Gastrocnemius medialis (tissue), 4 donors: ENCODE measurements around the gene BHLHA15. TPM values are rescaled to one million over a fixed set of nuclear protein-coding genes. Genes with fewer than 3 reads are reported as not detected.
A peak's percentile ranks its signal among the peaks of the same experiment; 100 is the strongest.

ENCODE experiments used
- ATAC-seq, 2 donors: fragments of 150-250 bp; one replicate each; pipeline ENCODE4 v1.9.1; 2016
- DNase-seq, 2 donors: peaks; one replicate each; pipeline ENCODE4 v3.0.0-alpha.2; 2019
- H3K27ac ChIP-seq, 4 donors: fragments of 200-600 bp; sonication (generic); 1 replicate in 1 of 4; 2 replicates in 3 of 4; pipeline ENCODE4 v1.5.1; 2016 to 2018; ENCODE audit warnings: mild to moderate bottlenecking in 2 of 4, moderate library complexity in 1 of 4
- H3K27me3 ChIP-seq, 3 donors: fragments of 200-600 bp; sonication (generic) in 2 of 3; 1 replicate in 1 of 3; 2 replicates in 2 of 3; pipeline versions ENCODE4 v1.5.1 to v1.6.0; 2016 to 2019; ENCODE audit warnings: mild to moderate bottlenecking in 1 of 3, moderate library complexity in 1 of 3
- H3K36me3 ChIP-seq, 2 donors: fragments of 200-600 bp; sonication (generic) in 1 of 2; one replicate each; pipeline ENCODE4 v1.5.1; 2017 to 2018
- H3K4me1 ChIP-seq, 2 donors: fragments of 200-600 bp; sonication (generic) in 1 of 2; one replicate each; pipeline ENCODE4 v1.5.1; 2016 to 2017; ENCODE audit warnings: mild to moderate bottlenecking in 2 of 2
- H3K4me3 ChIP-seq, 4 donors: fragments of 200-600 bp; sonication (generic) in 3 of 4; 1 replicate in 1 of 4; 2 replicates in 3 of 4; pipeline ENCODE4 v1.5.1; 2016 to 2019; ENCODE audit warnings: mild to moderate bottlenecking in 2 of 4
- H3K9me3 ChIP-seq, 3 donors: fragments of 200-600 bp; sonication (generic) in 2 of 3; 1 replicate in 1 of 3; 2 replicates in 2 of 3; pipeline ENCODE4 v1.5.1; 2016 to 2019
- CTCF ChIP-seq, 5 experiments: fragments of 450-650 bp in 3 of 5; fragments of 200-600 bp in 2 of 5; sonication (generic) in 2 of 5; IDR thresholded peaks in 4 of 5; conservative IDR thresholded peaks in 1 of 5; 1 replicate in 4 of 5; 2 replicates in 1 of 5; pipeline ENCODE4 v1.5.1; 2016 to 2019; ENCODE audit warnings: antibody characterized with exemption in 5 of 5, mild to moderate bottlenecking in 3 of 5, moderate library complexity in 3 of 5
- POLR2A ChIP-seq, 2 donors: fragments of 450-650 bp; IDR thresholded peaks; one replicate each; pipeline ENCODE4 v1.6.1; 2017; ENCODE audit warnings: antibody characterized with exemption in 2 of 2, mild to moderate bottlenecking in 2 of 2, moderate library complexity in 2 of 2
- in situ Hi-C, 4 donors: fragments of 200-750 bp; cut with MboI; loops; one replicate each; pipeline versions ENCODE4 v1.15.0 to v1.8.0; 2017; ENCODE audit warnings: low sequenced_read_pairs in 4 of 4
- intact Hi-C: fragments of 100-400 bp; cut with DNase I; formaldehyde crosslinking; loops from one replicate; pipeline ENCODE4 v1.15.1; 2023; ENCODE audit warnings: low total_unique reads
- total RNA-seq, 4 donors: library from RNA; depleted of rRNA; stranded (reverse); fragments of >200 nt; gene quantifications; one replicate each; pipeline versions ENCODE4 v1.1.0 to v1.2.3, GENCODE V29; 2016

Gene BHLHA15
- total RNA-seq, 4 donors from 2014 or later = 1.6 to 2.1 (median 1.8) TPM; not detected in 1

GRCh38 chr7:98165827-98166667, 45.2 kb upstream of the BHLHA15 start:
- TF ChIP-seq POLR2A (IDR thresholded peaks at IDR 0.05) = no peak
- TF ChIP-seq CTCF (IDR thresholded peaks at IDR 0.05 in 4 of 5, conservative IDR thresholded peaks at IDR 0.05 in 1 of 5) = peak; percentile 22 to 62 (median 43)
- Histone ChIP-seq H3K27me3 (no peaks in the 10 kb centered on the region), H3K4me3 (no peak overlapping the region), H3K4me1 (peaks cover 19 to 20% of the 10 kb centered on the region in 2 donors), H3K27ac (no peak overlapping the region), H3K36me3 (no peaks in the 10 kb centered on the region), H3K9me3 (no peaks in the 10 kb centered on the region)
- intact Hi-C loops = no loop called here
- no peak for ATAC-seq
- DNase-seq = no peak
- in situ Hi-C loops = loop anchor here in 3 of 4 donors (5.0 to 25.0 kb wide), 3 partner anchors 64 to 154 kb away; no protein-coding TSS in a partner anchor

- Histone ChIP-seq H3K9me3 (no peaks in the 10 kb centered on the region), H3K4me1 (peaks cover 19 to 20% of the 10 kb centered on the region in 2 donors), H3K4me3 (no peak overlapping the region), H3K27me3 (no peaks in the 10 kb centered on the region), H3K27ac (no peak overlapping the region), H3K36me3 (peaks cover 0 to 6% of the 10 kb centered on the region in 2 donors)
- intact Hi-C loops (no loop called here), in situ Hi-C loops (loop anchor here in 3 of 4 donors (5.0 to 25.0 kb wide), 3 partner anchors 64 to 154 kb away; no protein-coding TSS in a partner anchor)
- DNase-seq (no peak), ATAC-seq (no peak)
- no peak for TF ChIP-seq POLR2A (IDR thresholded peaks at IDR 0.05)
These were observed 44.6 kb upstream of the BHLHA15 start for GRCh38 chr7:98166668-98166970.

GRCh38 chr7:98167653-98168052, 43.6 kb upstream of the BHLHA15 start:
- Histone ChIP-seq H3K27ac (peak overlapping the region in 2 of 4 donors; percentile 5 to 89), H3K27me3 (no peaks in the 10 kb centered on the region), H3K9me3 (no peaks in the 10 kb centered on the region), H3K4me1 (peaks cover 19 to 20% of the 10 kb centered on the region in 2 donors), H3K36me3 (peaks cover 0 to 16% of the 10 kb centered on the region in 2 donors), H3K4me3 (no peak overlapping the region)
- TF ChIP-seq CTCF (IDR thresholded peaks at IDR 0.05 in 4 of 5, conservative IDR thresholded peaks at IDR 0.05 in 1 of 5) (no peak), POLR2A (IDR thresholded peaks at IDR 0.05) (no peak)
- DNase-seq = no peak
- intact Hi-C loops (loop anchor here (1.0 to 2.0 kb wide), 2 partner anchors 61 to 85 kb away; partner anchors contain the start of genes LMTK2 and TECPR1), in situ Hi-C loops (loop anchor here in 3 of 4 donors (5.0 to 25.0 kb wide), 3 partner anchors 65 to 155 kb away; no protein-coding TSS in a partner anchor)
- ATAC-seq = no peak

- Histone ChIP-seq H3K27me3 (no peaks in the 10 kb centered on the region), H3K9me3 (no peaks in the 10 kb centered on the region), H3K4me1 (peaks cover 22 to 23% of the 10 kb centered on the region in 2 donors), H3K36me3 (peaks cover 0 to 17% of the 10 kb centered on the region in 2 donors), H3K27ac (peak overlapping the region; percentile 5 to 90 (median 79)), H3K4me3 (no peak overlapping the region)
- TF ChIP-seq CTCF (IDR thresholded peaks at IDR 0.05 in 4 of 5, conservative IDR thresholded peaks at IDR 0.05 in 1 of 5) (peak; percentile 77 to 94 (median 81)), POLR2A (IDR thresholded peaks at IDR 0.05) (no peak)
- intact Hi-C loops (loop anchor here (1.0 to 2.0 kb wide), 2 partner anchors 62 to 84 kb away; partner anchors contain the start of genes LMTK2 and TECPR1), in situ Hi-C loops (loop anchor here in 3 of 4 donors (5.0 to 25.0 kb wide), 3 partner anchors 66 to 156 kb away; no protein-coding TSS in a partner anchor)
- ATAC-seq (peak; percentile 92 to 97), DNase-seq (peak; percentile 72 to 77)
These were observed 42.9 kb upstream of the BHLHA15 start for GRCh38 chr7:98168181-98168903.
